Keratinocyte (primary cell): ENCODE data around the gene SMAD6.

Source experiments
- CTCF ChIP-seq, 3 experiments: IDR thresholded peaks in 1 of 3; conservative IDR thresholded peaks in 1 of 3; optimal IDR thresholded peaks in 1 of 3; 2 replicates in 2 of 3; 3 replicates in 1 of 3; pipeline versions ENCODE3 to v1.5.1; 2011; ENCODE audit warnings: low read length in 3 of 3, mild to moderate bottlenecking in 3 of 3, moderate library complexity in 2 of 3, control low read depth in 1 of 3, inconsistent platforms in 1 of 3; ENCODE audit not compliant: insufficient read depth in 2 of 3; ENCODE audit errors: extremely low read depth in 1 of 3
- EZH2 ChIP-seq: IDR thresholded peaks from one replicate; pipeline ENCODE4 v1.6.1; 2012; ENCODE audit warnings: inconsistent platforms, mild to moderate bottlenecking, low read length, moderate library complexity

- TF ChIP-seq CTCF (optimal IDR thresholded peaks at IDR 0.05 in 1 of 3, IDR thresholded peaks at IDR 0.05 in 1 of 3, conservative IDR thresholded peaks at IDR 0.05 in 1 of 3; ENCODE audit: extremely low read depth in 1 of 3, insufficient read depth in 2 of 3, low read length in 3 of 3) (no peak), EZH2 (no peak)
Observed at GRCh38 chr15:66775127-66776105, 73.4 kb downstream of the SMAD6 start.
